ENCODE measurements around the gene PAPSS1. TPM values are rescaled to one million over a fixed set of nuclear protein-coding genes. Genes with fewer than 3 reads are reported as not detected.
"Not testable (repeated sequence)": the region's sequence is repeated elsewhere in the genome, so short reads cannot be mapped to it uniquely, and the experiment has no call there.

The PAPSS1 gene
- total RNA-seq, 1 donor from 2014 or later = 60.3 TPM

GRCh38 chr4:107736037-107736436 lies 16.0 kb upstream of the PAPSS1 start:
- TF ChIP-seq CTCF (IDR thresholded peaks at IDR 0.05; ENCODE audit: insufficient read depth, low read length, poor library complexity, severe bottlenecking) = no peak
- no peak for DNase-seq (ENCODE audit: low read depth)
- Histone ChIP-seq H3K4me3 (ENCODE audit: low read depth, low read length) (no peak overlapping the region), H3K27me3 (ENCODE audit: control insufficient read depth, insufficient read depth, low read length) (no peaks in the 10 kb centered on the region), H3K36me3 (ENCODE audit: control insufficient read depth, insufficient read depth, low read length) (no peaks in the 10 kb centered on the region)

- H3K27me3 ChIP-seq (ENCODE audit: control insufficient read depth, insufficient read depth, low read length) = no peaks in the 10 kb centered on the region
- no peak for DNase-seq (ENCODE audit: low read depth)
- H3K36me3 ChIP-seq (ENCODE audit: control insufficient read depth, insufficient read depth, low read length) = no peaks in the 10 kb centered on the region
- TF ChIP-seq CTCF (IDR thresholded peaks at IDR 0.05; ENCODE audit: insufficient read depth, low read length, poor library complexity, severe bottlenecking) = peak; percentile 37
- H3K4me3 ChIP-seq (ENCODE audit: low read depth, low read length) = no peak overlapping the region
Observed at GRCh38 chr4:107734120-107734519, 14.1 kb upstream of the PAPSS1 start.

GRCh38 chr4:107733431-107733925 lies 13.4 kb upstream of the PAPSS1 start:
- no peak for TF ChIP-seq CTCF (IDR thresholded peaks at IDR 0.05; ENCODE audit: insufficient read depth, low read length, poor library complexity, severe bottlenecking)
- no peaks in the 10 kb centered on the region for H3K27me3 ChIP-seq (ENCODE audit: control insufficient read depth, insufficient read depth, low read length)
- no peak for DNase-seq (ENCODE audit: low read depth)

GRCh38 chr4:107729050-107729449 lies 9.0 kb upstream of the PAPSS1 start:
- not testable (repeated sequence) for H3K36me3 ChIP-seq (ENCODE audit: control insufficient read depth, insufficient read depth, low read length); DNase-seq (ENCODE audit: low read depth); H3K27me3 ChIP-seq (ENCODE audit: control insufficient read depth, insufficient read depth, low read length); H3K4me3 ChIP-seq (ENCODE audit: low read depth, low read length)

More at GRCh38 chr4:107733431-107733925, 13.4 kb upstream of the PAPSS1 start:
- no peaks in the 10 kb centered on the region for H3K36me3 ChIP-seq (ENCODE audit: control insufficient read depth, insufficient read depth, low read length)
- H3K4me3 ChIP-seq (ENCODE audit: low read depth, low read length) = no peak overlapping the region

- not testable (repeated sequence) for DNase-seq (ENCODE audit: low read depth); H3K36me3 ChIP-seq (ENCODE audit: control insufficient read depth, insufficient read depth, low read length); H3K4me3 ChIP-seq (ENCODE audit: low read depth, low read length); H3K27me3 ChIP-seq (ENCODE audit: control insufficient read depth, insufficient read depth, low read length)
Observed at GRCh38 chr4:107726131-107726925, 6.3 kb upstream of the PAPSS1 start.

- no peak overlapping the region for H3K4me3 ChIP-seq (ENCODE audit: low read depth, low read length)
- no peaks in the 10 kb centered on the region for H3K27me3 ChIP-seq (ENCODE audit: control insufficient read depth, insufficient read depth, low read length)
- no peak for DNase-seq (ENCODE audit: low read depth)
- no peak for TF ChIP-seq CTCF (IDR thresholded peaks at IDR 0.05; ENCODE audit: insufficient read depth, low read length, poor library complexity, severe bottlenecking)
- no peaks in the 10 kb centered on the region for H3K36me3 ChIP-seq (ENCODE audit: control insufficient read depth, insufficient read depth, low read length)
Observed at GRCh38 chr4:107725281-107725859, 5.3 kb upstream of the PAPSS1 start.

GRCh38 chr4:107723331-107723730 lies 3.3 kb upstream of the PAPSS1 start:
- DNase-seq (ENCODE audit: low read depth); H3K27me3 ChIP-seq (ENCODE audit: control insufficient read depth, insufficient read depth, low read length); H3K4me3 ChIP-seq (ENCODE audit: low read depth, low read length); H3K36me3 ChIP-seq (ENCODE audit: control insufficient read depth, insufficient read depth, low read length): not testable (repeated sequence)
